NCI-H2196 (cell line): ENCODE results near the gene CT45A3.
"Not testable (repeated sequence)": the region's sequence is repeated elsewhere in the genome, so short reads cannot be mapped to it uniquely, and the experiment has no call there.

Experiments
- DNase-seq: peaks from one replicate; lab custom pipeline; 2025; ENCODE audit not compliant: unreplicated experiment; lab: John Stamatoyannopoulos, UW

Gene CT45A3

GRCh38 chrX:135768091-135768490 is at the start of gene CT45A3:
TSS of gene CT45A3 (minus strand) at chrX:135768191. CDS start at chrX:135764444, 3,747 bp downstream.
- not testable (repeated sequence) for DNase-seq

- not testable (repeated sequence) for DNase-seq
Measured at GRCh38 chrX:135802687-135803086, 34.7 kb upstream of the CT45A3 start, which contains the start of gene CT45A6. TSS of gene CT45A6 (minus strand) at chrX:135802787. CDS start at chrX:135798993, 3,794 bp downstream.

- not testable (repeated sequence) for DNase-seq
Measured at GRCh38 chrX:135785403-135785802, 17.4 kb upstream of the CT45A3 start, which contains the start of gene CT45A5. TSS of gene CT45A5 (minus strand) at chrX:135785503. CDS start at chrX:135781729, 3,774 bp downstream.

- DNase-seq: not testable (repeated sequence)
Measured at GRCh38 chrX:135744739-135745138, 23.3 kb downstream of the CT45A3 start.

GRCh38 chrX:135741192-135741715 is 26.7 kb downstream of the CT45A3 start:
- DNase-seq: no peak

- no peak for DNase-seq
Measured at GRCh38 chrX:135740681-135741149, 27.3 kb downstream of the CT45A3 start.

GRCh38 chrX:135737366-135738071 is 30.5 kb downstream of the CT45A3 start:
- no peak for DNase-seq

- not testable (repeated sequence) for DNase-seq
Measured at GRCh38 chrX:135734666-135735065, 33.3 kb downstream of the CT45A3 start.

GRCh38 chrX:135713795-135714194 is 54.2 kb downstream of the CT45A3 start:
- DNase-seq: no peak

- DNase-seq: not testable (repeated sequence)
Measured at GRCh38 chrX:135713183-135713689, 54.8 kb downstream of the CT45A3 start, which contains the start of gene CT45A1. TSS of gene CT45A1 (plus strand) at chrX:135713639. CDS start at chrX:135718941, 5,302 bp downstream.
